NCI-H1694 (cell line): ENCODE results near the gene YIPF4.
A peak's percentile ranks its signal among the peaks of the same experiment; 100 is the strongest.
"Not testable (repeated sequence)": the region's sequence is repeated elsewhere in the genome, so short reads cannot be mapped to it uniquely, and the experiment has no call there.

Experiments
- DNase-seq: peaks from one replicate; lab custom pipeline; 2025; lab: John Stamatoyannopoulos, UW

YIPF4 gene

DNA sequence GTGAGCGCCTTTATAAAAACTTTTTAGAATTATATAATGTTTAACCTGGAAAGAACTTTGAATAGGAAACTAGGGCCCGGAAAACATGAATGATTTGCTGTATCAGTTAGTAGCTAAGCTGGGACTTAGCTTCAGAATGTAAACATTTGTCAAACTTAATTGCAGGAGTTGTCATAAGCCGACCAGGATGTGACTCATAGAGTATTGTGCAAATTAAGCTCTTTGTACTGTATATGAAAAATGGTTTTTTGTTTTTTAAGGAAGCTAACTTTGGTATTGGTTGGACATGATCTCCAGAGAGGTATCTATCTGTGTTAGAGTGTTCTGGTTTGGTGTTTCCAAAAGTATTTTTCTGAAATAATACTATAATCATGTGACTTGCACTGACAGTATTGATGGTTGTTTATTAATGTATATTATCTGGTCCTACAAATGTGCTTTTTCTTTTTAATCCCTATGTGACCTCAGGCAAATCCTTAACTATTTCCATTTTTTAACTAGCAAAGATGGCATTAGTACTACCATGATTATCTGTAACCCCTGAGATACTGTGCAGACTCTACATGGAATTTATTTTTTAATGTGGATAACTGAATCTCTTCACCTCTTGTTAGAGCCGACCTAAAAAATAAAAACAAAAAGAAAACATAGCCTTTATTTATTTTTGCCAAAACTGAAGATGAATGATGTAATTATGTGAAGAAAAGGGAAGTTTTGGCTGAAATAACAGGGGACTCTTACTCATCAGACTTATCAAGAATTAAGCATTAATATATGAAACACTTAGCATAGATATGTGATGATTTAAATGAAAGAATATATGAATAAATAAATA is 11.7 kb downstream of the YIPF4 start:
- no peak for DNase-seq

- no peak for DNase-seq
Observed at GRCh38 chr2:32290000-32290339, 12.3 kb downstream of the YIPF4 start.

DNA sequence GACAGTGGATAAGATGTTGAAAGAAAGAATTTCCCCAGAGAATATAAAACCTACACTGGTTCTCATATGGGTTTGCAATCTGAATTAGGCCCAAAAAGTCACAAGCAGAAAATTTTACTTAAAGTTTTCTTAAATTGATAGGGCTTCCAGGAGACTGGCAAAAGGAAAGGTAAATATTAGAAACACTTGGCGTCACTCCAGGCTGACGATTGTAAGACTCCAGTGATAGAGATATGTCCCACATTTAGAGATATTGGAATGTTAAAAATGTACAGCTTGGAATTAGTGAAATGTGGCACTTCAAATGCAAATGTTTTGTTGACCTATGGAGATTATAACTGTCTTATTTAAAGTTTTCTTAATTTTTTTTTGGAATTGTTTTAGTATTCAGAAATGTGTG is 14.0 kb downstream of the YIPF4 start:
- no peak for DNase-seq

DNA sequence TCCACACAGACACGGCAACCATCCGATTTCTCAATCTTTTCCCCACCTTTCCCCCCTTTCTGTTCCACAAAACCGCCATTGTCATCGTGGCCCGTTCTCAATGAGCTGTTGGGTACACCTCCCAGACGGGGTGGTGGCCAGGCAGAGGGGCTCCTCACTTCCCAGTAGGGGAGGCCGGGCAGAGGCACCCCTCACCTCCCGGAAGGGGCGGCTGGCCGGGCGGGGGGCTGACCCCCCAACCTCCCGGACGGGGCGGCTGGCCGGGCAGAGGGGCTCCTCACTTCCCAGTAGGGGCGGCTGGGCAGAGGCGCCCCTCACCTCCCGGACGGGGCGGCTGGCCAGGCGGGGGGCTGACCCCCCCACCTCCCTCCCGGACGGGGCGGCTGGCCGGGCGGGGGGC is 15.8 kb downstream of the YIPF4 start:
- not testable (repeated sequence) for DNase-seq

- not testable (repeated sequence) for DNase-seq
Observed at GRCh38 chr2:32293966-32294562, 16.4 kb downstream of the YIPF4 start.

DNA sequence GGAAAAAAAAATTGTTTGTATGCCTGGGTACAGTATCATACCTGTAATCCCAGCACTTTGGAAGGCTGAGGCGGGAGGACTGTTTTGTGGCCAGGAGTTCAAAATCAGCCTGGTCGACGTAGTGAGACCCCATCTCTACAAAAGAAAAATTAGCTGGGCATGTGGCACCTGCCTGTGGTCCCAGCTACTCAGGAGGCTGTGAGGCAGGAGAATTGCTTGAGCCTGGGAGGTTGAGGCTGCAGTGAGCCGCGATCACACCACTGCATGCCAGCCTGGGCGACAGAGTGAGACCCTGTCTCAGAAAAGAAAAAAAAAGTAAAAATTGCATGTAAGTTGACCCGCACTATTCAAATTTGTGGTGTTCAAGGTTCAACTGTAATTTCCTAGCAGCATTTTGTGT is 32.9 kb downstream of the YIPF4 start:
- no peak for DNase-seq

DNA sequence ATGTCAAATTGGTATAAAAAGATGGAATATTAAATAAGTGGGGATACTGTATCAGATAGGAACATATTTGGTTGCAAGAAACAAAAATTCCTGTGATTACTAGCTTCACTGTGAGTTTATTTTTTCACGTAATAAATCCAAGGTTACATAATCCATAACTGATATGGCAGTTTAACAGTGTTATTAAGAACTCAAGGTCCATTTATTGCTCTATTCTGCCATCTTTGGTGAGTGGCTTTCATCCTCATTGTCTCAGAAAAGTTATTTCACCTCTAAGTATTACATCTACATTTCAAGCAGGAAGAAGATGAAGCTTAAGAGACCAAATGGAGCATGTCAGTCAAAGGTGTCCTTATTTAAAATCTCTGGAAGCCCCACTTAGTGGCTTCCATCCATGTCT is 37.2 kb downstream of the YIPF4 start:
- DNase-seq, result no peak

DNA sequence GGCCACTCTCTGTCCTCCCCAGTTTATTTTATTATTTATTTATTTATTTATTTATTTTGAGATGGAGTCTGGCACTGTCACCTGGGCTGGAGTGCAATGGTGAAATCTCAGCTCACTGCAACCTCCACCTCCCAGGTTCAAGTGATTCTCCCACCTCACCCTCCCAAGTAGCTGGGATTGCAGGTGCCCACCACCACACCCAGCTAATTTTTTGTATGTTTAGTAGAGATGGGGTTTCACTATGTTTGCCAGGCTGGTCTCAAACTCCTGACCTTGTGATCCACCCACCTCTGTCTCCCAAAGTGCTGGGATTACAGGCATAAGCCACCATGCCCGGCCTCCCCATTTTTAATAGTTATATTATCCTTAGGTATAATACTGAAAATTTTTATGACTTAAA is 51.0 kb downstream of the YIPF4 start:
- DNase-seq, result not testable (repeated sequence)

- not testable (repeated sequence) for DNase-seq
Observed at GRCh38 chr2:32329180-32329980, 51.7 kb downstream of the YIPF4 start.

DNA sequence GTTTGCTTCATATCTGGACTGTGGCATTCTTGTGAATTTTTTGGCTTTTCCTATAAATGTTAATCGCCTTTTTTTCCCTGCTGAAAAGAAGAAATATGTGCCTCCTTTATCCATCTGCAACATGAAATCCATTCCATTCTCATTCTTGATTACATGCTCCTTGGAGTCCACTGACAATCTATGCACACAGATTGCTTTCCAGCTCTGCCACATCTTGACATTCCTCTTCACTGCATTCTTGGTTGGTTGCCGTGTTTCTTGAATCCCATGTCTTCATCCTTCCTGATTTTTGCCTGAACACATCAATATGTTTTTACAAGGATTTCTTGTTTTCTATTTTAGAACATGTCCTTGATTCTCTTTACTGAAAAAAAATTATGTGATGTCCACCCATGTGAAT is 52.4 kb downstream of the YIPF4 start:
- DNase-seq, result no peak

DNA sequence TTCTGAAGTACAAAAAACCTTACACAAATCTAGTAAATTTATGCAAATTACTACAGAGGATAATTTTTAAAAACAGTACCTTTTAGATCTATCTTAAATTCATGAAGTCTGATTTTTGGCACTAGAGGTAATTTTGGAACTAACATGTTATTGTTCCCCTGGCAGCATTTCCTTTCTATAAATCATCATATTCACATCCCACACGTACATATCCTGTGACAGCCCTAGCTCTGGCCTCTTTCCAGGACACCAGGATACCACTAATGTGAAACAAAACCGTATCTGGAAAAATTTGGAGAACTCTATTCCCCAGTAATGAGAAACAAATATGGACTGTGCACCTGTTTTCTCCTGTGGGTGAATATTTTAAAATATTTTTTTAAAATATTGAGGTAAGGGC is 65.1 kb downstream of the YIPF4 start:
- no peak for DNase-seq

DNA sequence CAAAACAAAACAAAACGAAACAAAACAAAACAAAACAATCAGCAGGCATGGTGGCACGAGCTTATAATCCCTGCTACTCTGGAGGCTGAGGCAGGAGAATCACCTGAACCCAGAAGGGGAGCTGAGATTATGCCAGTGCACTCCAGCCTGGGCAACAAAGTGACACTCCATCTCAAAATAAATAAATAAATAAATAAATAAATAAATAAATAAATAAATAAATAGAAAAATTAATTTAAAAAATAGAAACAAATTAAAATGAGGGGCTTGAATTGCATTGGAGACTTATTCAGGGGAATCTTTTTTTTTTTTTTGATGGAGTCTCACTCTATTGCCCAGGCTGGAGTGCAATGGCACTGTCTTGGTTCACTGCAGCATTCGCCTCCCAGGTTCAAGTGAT is 73.1 kb downstream of the YIPF4 start:
- DNase-seq, result not testable (repeated sequence)

DNA sequence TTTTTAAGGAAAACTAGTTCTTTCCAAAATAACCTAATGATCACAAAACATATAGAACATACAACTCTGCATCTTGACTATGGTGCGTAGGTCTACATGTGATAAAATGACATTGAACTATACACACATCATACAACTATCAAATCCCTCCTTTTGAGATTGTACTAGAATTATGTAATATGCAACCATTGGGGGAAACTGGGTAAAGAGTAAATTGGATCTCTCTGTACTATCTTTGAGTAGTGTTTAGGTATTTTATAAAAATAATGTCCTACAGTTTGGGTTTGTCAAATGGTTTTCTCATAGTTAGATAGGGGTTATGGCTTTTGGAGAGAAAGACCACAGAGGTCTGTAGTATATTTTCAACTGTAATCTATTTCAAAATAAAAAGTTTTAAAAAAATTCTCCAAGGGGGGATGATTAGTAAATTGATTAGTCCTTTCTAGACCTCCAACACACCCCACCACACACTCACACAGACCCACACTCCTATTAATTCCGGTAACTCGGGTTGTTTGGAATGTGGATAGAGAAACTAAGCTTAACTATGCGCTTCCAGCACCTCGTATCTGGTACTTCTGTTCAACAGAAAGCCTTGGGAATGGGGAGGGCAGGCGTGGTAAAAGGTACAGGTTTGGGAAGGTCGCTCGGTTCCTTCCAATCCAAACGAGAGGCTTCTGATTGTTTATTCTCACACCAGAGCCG is 78.4 kb downstream of the YIPF4 start:
- DNase-seq, result peak; percentile 7

- peak; percentile 76 for DNase-seq
Observed at GRCh38 chr2:32356681-32357317, 79.1 kb downstream of the YIPF4 start, which contains the start of gene BIRC6. Gene BIRC6 (plus strand): TSS chr2:32357023. CDS start chr2:32357162, 139 bp downstream.

- no peak for DNase-seq
Observed at GRCh38 chr2:32357318-32358110, 79.8 kb downstream of the YIPF4 start.

- no peak for DNase-seq
Observed at GRCh38 chr2:32358111-32358482, 80.4 kb downstream of the YIPF4 start.

DNA sequence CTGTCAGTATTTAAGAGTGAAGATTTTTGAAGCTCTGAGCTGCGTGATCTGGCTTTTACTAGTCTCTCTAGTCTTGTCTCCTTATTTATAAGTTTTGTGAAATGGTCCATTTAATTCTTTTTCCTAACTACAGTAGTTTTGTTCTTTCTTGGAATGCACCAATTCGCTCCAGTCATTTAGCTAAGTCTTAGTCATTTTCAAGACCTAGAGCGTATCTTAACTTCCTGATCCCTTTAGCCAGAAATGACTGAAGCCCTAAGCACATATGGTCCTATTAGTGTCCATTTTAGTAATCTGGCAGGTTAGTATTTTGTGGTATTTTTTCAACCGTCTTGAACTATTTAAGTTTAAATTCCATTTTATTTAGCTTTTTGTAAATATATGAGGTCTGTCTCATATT is 82.7 kb downstream of the YIPF4 start:
- DNase-seq, result no peak

GRCh38 chr2:32362997-32363396 is 85.3 kb downstream of the YIPF4 start:
- DNase-seq, result not testable (repeated sequence)

DNA sequence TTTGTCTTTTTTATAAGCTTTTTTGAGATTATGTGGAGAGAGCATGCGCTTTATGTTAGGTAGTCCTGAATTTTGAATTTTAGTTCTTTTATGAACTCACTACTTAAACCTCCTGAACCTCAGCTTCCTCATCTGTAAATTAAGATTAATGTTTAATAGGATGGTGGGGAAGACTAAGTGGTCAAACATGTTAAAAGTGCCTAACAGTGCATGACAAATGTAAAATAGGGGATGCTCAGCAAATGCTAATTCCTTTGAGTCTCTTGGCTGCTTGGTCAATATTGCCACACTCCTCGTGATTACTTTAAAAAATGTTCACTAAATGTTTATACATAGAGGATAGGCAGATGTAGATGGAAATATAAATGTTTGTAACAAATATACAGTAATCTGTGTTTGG is 85.9 kb downstream of the YIPF4 start:
- no peak for DNase-seq

DNA sequence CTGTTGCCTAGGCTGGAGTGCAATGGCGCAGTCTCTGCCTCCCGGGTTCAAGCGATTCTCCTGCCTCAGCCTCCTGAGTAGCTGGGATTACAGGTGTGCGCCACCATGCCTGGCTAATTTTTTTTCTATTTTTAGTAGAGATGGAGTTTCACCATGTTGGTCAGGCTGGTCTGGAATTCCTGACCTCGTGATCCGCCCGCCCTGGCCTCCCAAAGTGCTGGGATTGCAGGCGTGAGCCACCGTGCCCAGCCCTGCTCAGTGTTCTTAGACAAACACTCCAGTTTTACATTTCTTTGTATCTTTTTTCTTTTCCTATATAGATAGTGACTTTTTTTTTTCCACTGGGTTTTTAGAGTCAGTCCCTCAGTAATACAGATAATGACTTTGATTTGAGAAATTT is 86.6 kb downstream of the YIPF4 start:
- not testable (repeated sequence) for DNase-seq

DNA sequence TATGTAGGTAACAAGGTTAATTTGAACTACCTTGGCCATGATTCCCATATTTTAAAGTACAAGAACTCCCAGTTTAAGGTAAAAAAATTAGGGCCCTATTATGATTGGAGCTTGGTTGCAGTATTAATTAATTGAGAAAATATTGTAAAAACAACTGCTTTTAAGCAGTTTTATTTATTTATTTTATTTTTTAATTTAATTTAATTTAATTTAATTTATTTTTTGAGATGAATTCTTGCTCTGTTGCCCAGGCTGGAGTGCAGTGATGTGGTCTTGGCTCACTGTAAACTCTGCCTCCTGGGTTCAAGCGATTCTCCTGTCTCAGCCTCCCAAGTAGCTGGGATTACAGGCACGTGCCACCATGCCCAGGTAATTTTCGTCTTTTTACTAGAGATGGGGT is 88.0 kb downstream of the YIPF4 start:
- not testable (repeated sequence) for DNase-seq
